GM21825 (cell line): ENCODE data around the gene GPRC5B.
A peak's percentile ranks its signal among the peaks of the same experiment; 100 is the strongest.

Source experiments
- ATAC-seq: cut with Tn5 transposase; IDR thresholded peaks from one replicate; pipeline ENCODE4 v1.9.1; 2021; ENCODE audit warnings: mild to moderate bottlenecking, moderate library complexity; ENCODE audit not compliant: unreplicated experiment

Gene GPRC5B

DNA sequence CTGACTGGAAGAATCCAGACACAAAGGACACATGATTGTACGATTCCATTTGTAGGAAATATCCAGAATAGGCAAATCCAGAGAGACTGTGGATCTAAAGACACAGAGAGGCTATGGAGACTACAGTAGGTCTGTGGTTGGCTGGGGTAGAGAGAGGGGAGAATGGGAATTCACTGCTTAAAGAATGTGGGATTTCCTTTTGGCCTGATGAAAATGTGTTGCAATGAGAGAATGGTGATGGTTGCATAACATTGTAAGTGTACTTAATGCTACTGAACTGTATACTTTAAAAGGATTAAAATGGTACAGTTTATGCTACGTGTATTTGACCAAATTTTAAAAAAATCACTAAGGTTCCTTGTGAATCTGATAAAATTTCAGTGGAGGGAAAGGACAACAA, 62.1 kb downstream of the GPRC5B start:
- ATAC-seq, result no peak

DNA sequence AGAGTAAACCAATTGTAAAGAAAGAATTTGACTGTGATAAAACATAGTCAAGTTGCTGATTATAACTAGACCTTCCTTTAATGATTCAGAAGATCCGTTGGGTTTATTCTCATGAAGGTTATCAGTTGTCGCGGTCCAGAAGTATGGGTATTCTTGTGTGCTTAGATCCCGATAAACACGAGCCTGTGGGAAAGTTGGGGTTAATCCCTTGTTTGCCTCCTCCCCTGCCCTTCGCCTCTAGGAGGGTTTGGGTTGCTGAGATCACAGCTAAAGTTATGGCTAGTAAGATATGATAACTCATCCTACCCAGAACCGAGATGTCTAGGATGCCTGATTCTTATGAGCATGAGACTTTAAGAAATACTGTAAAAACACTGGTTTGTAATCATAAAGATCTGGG, 66.8 kb downstream of the GPRC5B start:
- ATAC-seq, result no peak

DNA sequence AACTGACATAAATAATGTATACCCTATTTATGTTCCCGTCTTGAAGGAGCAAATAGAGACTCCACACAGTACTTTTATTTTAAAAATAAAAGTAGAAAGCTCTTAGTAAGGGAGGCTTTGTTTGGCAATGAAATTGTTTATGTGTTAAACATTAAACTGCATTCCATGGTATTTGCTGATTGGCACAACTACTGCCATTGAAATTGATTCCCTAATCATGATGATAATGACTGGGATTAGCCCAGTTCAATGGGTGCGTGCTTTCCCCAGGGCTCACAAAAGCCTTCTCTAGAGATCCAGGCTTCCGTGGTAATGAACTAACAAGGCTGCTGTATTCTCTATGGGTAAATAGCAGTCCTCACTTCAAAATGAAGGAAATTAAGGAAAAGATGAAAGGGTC, 67.5 kb downstream of the GPRC5B start:
- no peak for ATAC-seq

DNA sequence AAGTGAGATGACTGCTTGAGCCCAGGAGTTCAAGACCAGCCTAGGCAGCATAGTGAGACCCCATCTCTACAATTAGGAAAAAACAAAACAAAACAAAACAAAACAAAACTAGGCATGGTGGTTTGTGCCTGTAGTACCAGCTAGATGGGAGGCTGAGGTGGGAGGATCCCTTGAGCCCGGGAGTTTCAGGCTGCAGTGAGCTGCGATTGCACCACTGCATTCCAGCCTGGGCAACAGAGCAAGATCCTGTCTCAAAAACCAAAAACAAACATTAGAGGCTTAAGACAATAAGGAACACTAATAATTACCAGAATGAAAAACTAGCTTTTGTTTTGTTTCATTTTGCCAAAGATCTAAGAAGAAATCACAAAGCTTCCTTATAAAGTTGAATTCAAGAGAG, 69.2 kb downstream of the GPRC5B start:
- no peak for ATAC-seq

DNA sequence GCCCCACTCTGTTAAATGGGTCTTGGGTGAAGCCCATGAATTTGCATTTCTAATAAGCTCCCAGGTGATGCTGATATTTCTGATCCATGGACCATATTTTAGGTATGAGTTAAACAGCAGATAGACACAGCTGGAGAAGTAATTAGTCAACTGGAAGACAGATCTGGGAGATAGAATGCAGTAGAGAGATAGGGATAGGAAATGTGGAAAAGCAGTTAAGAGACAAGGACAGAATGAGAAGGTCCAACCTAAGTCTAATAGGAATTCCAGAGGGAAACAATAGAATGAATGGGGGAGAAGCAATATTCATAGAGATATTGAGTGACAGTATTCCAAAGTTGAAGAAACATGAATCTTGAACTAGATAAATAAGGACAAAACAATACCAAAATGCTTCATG, 71.7 kb downstream of the GPRC5B start:
- ATAC-seq, result no peak

DNA sequence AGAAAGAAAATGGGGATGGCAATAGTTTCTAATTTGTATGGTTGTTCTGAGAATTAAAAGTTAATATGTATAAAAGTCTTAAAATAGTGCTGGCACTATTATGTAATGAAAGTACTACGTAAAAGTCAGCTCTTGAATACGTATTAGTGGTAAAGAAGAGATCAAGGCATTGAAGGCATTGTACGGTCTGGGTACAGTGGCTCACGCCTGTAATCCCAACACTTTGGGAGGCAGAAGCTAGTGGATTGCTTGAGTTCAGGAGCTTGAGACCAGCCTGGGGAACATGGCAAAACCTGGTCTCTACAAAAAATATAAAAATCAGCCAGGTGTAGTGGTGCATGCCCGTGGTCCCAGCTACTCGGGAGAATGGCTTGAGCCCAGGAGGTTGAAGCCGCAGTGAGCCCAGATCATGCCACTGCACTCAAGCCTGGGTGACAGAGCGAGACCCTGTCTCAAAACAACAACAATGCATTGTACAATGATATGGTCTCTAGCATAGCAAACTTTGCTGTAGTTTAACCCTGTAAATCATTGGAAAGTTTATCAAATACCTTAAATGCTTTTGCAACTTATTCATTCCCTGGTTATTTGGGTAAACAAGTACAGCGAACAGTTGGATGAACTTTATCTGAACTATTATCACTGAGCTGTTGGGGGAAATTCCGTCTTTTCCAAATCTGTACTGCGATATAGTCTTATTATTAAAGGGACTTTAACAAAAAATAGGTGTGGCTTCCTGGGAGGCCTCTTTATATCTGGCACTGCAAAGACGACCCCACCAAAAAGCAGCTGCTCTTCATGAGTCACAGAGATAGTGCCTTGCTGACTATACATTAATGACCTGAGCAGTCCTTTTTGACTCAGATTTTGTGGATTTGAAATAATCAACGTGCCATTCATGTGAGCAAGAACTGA, 73.6 kb downstream of the GPRC5B start:
- ATAC-seq, result no peak

DNA sequence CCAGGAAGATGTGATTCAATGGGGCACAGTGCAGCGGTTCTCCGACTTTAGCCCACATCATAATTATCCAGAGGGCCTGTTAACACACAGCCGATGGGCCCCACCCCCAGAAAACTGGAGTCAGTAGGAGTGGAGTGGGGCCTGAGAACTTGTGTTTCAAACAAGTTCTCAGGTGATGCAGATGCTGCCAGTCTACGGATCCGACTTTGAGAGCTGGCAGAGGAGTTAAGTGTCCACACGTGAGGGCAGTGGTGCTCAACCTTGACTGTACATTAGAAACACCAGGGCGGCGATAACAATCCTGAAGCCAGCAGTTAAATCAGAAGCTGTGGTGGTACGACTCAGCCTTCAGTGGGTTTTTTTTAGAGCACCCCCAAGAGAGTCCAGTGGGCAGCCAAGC, 75.0 kb downstream of the GPRC5B start:
- ATAC-seq, result no peak

DNA sequence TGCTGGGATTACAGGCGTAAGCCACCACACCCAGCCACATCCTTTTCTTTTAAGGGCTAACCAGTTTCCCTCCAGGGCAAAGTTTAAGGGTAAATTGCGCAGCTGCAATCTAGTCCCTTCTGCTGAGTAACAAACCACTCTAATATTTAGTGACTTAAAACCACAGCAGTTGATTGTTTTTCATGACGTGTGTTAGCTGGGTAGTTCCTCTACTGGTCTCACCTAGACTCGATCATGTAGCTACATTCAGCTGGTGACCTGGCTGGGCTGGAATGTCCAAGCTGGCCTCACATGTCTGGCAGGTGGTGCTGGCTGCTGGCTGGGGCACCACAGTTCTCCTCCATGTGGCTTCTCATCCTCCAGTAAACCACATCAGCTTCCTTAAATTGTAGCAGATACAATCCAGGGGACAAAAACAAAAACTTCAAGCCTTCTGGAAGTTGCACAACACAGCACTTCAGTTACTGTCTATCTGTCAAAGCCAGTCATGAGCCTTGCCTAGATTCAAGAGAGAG, 75.5 kb downstream of the GPRC5B start:
- no peak for ATAC-seq

DNA sequence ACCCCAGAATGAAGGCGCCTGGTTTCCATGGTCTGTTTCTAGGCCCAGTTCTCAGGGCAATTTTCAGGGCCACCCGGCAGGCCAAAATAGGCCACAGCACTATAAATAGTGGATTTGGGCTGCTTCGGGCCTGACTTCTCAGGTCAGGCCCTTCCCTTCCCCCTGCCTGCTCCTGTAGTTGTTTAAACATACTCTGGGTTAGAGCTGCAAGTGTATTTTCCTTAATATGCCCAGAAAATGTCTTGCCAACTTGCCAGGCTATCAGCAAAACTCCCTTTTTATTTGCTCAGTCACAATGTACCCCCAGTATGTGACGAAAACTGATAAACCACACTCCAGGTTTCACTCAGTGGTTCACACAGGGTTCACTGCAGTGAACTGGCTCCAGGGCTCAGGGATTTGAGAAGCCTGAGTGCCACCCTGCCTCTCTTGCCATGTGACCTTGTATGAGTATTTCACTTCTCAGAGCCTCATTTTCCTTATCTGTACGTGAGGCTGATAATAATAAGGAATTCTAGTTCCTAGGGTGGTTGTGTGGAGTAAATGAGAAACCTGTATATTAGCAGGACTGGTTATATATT, 76.5 kb downstream of the GPRC5B start:
- peak; percentile 81 for ATAC-seq
